ENCODE results near the gene TTYH3. TPM values are rescaled to one million over a fixed set of nuclear protein-coding genes. Genes with fewer than 3 reads are reported as not detected.

TTYH3 gene
- total RNA-seq, 2 donors from 2014 or later = 7.0 to 11.1 TPM

DNA sequence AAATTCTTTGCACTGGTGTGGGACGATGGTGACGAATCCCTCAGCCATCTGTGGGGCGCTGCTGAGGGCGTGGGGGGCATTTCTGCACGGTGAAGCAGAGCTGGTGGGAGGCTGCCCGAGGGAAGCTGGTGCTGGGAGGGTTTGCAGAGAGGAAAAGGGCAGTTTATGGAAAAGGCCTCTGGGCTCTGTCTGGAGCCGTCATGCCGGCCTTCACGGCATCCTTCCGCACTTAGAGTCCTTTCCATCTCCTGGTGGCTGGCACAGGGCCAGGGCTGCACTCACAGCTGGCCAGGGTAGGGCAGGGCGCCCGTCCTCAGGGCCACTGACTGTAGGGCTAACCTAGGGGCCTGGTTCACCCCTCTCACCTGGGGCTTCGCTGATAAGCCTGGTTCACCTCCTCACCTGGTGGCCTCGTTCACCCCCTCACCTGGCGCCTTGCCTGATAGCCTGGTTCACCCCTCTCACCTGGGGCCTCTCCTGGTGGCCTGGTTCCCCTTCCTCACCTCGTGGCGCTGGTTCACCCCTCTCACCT is 55.6 kb downstream of the TTYH3 start:
- Histone ChIP-seq H3K36me3 (no peaks in the 10 kb centered on the region), H3K27me3 (peaks cover 0 to 8% of the 10 kb centered on the region in 2 donors), H3K4me3 (no peak overlapping the region)

DNA sequence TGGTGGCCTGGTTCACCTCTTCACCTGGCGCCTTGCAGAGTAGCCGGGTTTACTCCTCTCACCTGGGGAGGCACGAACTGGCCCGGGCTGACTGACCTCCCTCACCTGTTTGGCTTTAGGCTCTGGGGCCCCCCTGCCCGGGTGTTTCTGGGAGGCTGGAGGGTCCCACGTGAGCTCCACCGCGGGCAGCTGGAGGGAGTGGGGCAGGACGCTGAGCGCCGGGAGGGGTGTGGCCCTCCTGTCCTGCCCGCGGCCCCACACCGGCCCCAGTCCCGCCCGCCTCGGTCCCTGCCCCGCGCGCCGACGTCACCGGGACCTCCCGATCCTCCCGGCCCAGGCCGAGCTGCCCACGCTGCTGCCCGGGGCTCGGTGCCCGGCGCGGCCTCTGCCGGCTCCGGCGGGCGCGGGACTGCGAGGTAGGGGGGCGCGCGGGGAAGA is 56.1 kb downstream of the TTYH3 start, which contains the start of gene AMZ1:
Gene AMZ1, plus strand, starts transcription at position 322 of the 438 bp plus-strand sequence. CDS start 12,250 bp downstream, outside the sequence.
- Histone ChIP-seq H3K27ac (no peak within 1 kb of the TSS), H3K27me3 (peaks cover 0 to 8% of the 10 kb centered on the region in 2 donors), H3K4me1 (peaks cover 0 to 15% of the 10 kb centered on the region in 2 donors), H3K36me3 (no peaks in the 10 kb centered on the region), H3K4me3 (peak within 1 kb of the TSS; percentile 9 to 45), H3K9me3 (no peaks in the 10 kb centered on the region)
- no peak for DNase-seq (ENCODE audit: low spot score)
- TF ChIP-seq, protein P1, sequence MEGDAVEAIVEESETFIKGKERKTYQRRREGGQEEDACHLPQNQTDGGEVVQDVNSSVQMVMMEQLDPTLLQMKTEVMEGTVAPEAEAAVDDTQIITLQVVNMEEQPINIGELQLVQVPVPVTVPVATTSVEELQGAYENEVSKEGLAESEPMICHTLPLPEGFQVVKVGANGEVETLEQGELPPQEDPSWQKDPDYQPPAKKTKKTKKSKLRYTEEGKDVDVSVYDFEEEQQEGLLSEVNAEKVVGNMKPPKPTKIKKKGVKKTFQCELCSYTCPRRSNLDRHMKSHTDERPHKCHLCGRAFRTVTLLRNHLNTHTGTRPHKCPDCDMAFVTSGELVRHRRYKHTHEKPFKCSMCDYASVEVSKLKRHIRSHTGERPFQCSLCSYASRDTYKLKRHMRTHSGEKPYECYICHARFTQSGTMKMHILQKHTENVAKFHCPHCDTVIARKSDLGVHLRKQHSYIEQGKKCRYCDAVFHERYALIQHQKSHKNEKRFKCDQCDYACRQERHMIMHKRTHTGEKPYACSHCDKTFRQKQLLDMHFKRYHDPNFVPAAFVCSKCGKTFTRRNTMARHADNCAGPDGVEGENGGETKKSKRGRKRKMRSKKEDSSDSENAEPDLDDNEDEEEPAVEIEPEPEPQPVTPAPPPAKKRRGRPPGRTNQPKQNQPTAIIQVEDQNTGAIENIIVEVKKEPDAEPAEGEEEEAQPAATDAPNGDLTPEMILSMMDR (IDR thresholded peaks at IDR 0.05) = no peak

More for the DNA sequence above, 55.6 kb downstream of the TTYH3 start:
- H3K4me1 ChIP-seq = peaks cover 0 to 15% of the 10 kb centered on the region in 2 donors
- no peak overlapping the region for H3K27ac ChIP-seq
- H3K9me3 ChIP-seq = no peaks in the 10 kb centered on the region
- TF ChIP-seq, protein P1 (IDR thresholded peaks at IDR 0.05) = no peak
- no peak for DNase-seq (ENCODE audit: low spot score)

DNA sequence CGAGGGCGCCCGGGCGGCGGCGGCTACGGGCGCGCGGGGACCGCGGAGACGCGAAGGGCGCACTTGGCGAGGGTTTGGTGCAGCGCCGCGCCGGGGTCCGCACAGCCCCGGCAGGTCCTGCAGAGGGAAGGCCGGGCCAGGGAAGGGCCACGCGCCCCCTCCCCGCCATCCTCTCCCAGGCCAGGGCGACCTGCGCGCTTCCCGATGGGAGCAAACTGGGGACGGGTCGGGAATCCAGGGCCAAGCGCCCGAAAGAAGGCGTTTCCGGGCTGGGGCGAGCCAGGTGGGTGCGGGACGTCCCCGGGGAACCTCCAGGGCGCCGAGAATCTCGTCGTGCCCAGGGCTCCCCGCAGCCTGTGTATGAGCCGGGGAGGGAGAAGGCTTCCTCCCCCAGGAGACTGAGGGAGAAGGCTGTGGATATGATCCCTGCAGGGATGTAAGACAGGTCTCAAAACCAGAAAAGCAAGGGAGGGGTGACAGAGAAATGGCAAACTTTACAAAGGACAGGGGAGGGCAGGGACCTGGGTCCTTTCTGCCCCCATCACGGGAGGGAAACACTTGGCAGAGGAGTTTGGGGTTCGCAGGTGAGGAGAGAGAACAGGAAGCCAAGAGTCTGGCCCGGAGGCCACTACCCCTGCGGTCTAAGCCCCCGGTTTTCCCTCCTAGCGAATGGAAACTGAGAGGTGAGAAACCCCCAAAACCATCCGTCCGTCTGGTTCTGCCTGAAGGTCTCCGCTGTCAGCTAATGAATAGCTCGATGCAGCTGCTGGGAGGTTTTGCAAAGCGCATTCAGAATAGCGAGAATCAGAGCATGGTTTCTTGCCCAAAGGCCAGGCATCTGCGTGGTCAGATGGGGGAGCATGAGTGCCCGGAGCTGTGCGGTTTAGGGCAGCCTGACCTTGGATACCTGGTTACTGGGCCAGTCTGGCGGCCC is 56.9 kb downstream of the TTYH3 start:
- H3K9me3 ChIP-seq = no peaks in the 10 kb centered on the region
- TF ChIP-seq, protein P1 (IDR thresholded peaks at IDR 0.05) = no peak
- no peak overlapping the region for H3K27ac ChIP-seq
- peaks cover 0 to 8% of the 10 kb centered on the region in 2 donors for H3K27me3 ChIP-seq
- no peak for DNase-seq (ENCODE audit: low spot score)
- peaks cover 0 to 15% of the 10 kb centered on the region in 2 donors for H3K4me1 ChIP-seq
- peak overlapping the region; percentile 9 to 45 for H3K4me3 ChIP-seq
- no peaks in the 10 kb centered on the region for H3K36me3 ChIP-seq

DNA sequence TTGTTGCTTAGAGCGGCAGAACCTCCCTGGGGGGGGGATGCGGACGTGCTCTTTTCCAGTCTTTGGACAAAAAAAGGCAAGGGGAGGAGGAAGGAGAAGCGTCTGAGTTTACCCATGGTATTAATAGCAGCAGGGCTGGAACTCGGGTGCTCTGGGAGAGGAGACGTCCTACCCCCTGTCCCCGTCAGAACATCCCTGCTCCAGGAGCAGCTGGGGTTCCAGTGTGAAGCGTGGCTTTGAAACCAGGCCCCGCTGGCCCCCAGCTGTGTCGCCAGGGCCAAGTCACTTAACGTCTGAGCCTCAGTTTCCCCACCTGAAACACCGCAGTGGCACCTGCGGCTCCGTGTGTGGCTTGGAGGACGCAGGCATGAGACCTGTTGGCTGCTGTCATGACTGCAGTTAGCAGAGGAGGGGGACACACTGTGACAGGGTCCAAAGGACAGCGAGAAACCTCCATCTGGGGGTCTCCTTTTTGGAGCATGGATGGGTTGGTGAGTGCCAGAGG is 57.6 kb downstream of the TTYH3 start:
- DNase-seq (ENCODE audit: low spot score) = no peak
- peaks cover 0 to 8% of the 10 kb centered on the region in 2 donors for H3K27me3 ChIP-seq
- peaks cover 0 to 15% of the 10 kb centered on the region in 2 donors for H3K4me1 ChIP-seq
- no peaks in the 10 kb centered on the region for H3K36me3 ChIP-seq
- H3K9me3 ChIP-seq = no peaks in the 10 kb centered on the region
- H3K4me3 ChIP-seq = no peak overlapping the region
- no peak overlapping the region for H3K27ac ChIP-seq
- TF ChIP-seq, protein P1 (IDR thresholded peaks at IDR 0.05) = no peak

DNA sequence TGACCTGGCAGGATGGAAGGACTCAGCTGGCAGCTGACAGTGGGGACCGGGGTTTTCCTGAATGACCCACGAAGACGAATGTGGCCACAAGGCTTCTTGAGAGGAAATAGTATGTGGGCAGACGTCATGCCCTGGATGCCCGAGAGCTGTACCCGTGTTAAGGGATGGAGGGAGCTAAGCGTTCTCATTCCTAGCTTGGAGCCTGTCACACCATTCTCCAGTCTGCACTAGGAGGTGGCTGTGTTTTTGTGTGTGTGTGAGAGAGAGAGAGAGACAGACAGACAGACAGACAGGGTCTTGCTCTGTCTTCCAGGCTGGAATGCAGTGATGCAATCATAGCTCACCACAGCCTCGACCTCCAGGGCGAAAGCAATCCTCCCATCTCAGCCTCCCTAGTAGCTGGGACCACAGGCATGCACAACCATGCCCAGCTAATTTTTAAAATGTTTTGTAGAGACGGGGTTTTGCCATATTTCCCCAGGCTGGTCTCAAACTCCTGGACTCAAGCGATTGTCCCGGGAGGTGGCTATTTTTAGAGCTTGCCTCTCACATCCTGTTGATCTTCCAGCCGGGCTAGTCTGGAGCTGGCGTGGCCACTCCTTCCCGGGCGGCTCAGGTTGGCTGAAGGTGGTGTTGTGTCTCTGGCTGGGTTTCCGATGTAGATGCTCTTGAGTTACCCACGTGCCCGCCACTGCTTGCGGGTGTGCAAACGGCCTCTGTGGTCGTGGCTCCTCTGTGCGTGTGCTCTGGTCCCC is 58.3 kb downstream of the TTYH3 start:
- H3K27me3 ChIP-seq = peaks cover 0 to 8% of the 10 kb centered on the region in 2 donors
- no peaks in the 10 kb centered on the region for H3K36me3 ChIP-seq
- no peak overlapping the region for H3K4me3 ChIP-seq
- TF ChIP-seq, protein P1 (IDR thresholded peaks at IDR 0.05) = no peak
- peaks cover 0 to 15% of the 10 kb centered on the region in 2 donors for H3K4me1 ChIP-seq
- no peaks in the 10 kb centered on the region for H3K9me3 ChIP-seq
- no peak for DNase-seq (ENCODE audit: low spot score)
- no peak overlapping the region for H3K27ac ChIP-seq
